Esophagus muscularis mucosa (tissue), 3 donors: Measurements from ENCODE around the gene CBX4.

Source experiments
- EP300 ChIP-seq: sonication (generic); formaldehyde crosslinking; IDR thresholded peaks from one replicate; pipeline ENCODE4 v1.6.1; 2017; ENCODE audit warnings: antibody characterized with exemption
- TF ChIP-seq, protein P1 (sequence below), 3 experiments: fragments of 200-600 bp in 2 of 3; fragments of 450-650 bp in 1 of 3; sonication (generic) in 2 of 3; IDR thresholded peaks; one replicate each; pipeline ENCODE4 v1.5.1; 2017 to 2019; ENCODE audit warnings: antibody characterized with exemption in 3 of 3, mild to moderate bottlenecking in 2 of 3, moderate library complexity in 1 of 3

DNA sequence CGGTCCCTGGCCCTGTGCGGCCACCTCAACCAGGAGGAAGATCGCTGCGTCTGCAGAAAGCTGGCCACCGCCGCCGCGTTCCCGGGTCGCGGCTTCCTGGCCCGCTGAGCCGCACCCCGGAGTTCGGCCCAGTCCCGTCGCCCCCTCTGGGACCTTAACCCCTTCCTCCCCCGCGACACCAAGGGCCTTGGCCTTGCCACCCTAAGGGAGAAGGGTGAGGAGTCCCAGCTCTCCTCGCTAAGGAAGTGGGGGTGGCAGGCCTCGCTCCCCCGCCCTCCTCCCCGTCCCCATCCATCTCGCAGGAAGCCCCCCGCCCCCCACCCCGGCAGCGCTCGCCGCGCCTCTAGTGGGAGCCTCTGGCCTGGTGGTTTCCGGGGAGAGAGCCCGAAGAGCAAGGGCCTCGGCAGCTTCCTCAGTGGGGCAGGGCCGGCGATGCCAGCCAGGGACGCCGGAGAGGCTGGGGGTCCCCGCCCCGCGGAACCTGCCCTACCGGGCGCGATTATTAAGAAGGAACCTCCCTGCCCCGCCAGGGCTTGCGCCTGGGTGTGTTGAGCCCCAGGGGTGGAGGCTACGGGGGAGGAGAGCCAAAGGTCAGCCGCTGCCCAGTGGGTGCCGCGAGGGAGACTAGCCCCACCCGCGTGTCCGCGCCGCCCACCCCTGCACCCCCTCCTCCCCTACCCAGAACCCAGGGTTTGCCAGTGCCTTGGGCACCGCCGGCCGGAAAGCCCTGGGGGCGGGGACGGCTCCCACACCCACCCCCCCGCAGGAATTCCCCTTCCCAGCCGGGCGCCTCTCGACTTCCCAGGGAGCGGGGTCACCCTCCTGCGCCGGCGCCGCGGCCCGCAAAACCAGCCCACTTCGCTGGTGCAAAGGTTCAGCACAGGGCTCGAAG, 6.8 kb downstream of the CBX4 start:
- TF ChIP-seq, protein P1, sequence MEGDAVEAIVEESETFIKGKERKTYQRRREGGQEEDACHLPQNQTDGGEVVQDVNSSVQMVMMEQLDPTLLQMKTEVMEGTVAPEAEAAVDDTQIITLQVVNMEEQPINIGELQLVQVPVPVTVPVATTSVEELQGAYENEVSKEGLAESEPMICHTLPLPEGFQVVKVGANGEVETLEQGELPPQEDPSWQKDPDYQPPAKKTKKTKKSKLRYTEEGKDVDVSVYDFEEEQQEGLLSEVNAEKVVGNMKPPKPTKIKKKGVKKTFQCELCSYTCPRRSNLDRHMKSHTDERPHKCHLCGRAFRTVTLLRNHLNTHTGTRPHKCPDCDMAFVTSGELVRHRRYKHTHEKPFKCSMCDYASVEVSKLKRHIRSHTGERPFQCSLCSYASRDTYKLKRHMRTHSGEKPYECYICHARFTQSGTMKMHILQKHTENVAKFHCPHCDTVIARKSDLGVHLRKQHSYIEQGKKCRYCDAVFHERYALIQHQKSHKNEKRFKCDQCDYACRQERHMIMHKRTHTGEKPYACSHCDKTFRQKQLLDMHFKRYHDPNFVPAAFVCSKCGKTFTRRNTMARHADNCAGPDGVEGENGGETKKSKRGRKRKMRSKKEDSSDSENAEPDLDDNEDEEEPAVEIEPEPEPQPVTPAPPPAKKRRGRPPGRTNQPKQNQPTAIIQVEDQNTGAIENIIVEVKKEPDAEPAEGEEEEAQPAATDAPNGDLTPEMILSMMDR (IDR thresholded peaks at IDR 0.05): no peak
- TF ChIP-seq EP300: no peak
